ENCODE results near the gene SNX10. TPM values are rescaled to one million over a fixed set of nuclear protein-coding genes. Genes with fewer than 3 reads are reported as not detected.

SNX10 gene
- total RNA-seq, 1 donor from 2014 or later, result 73.8 TPM

GRCh38 chr7:26388256-26388655, 96.6 kb downstream of the SNX10 start:
- peak; percentile 75 for ATAC-seq
- no peaks in the 10 kb centered on the region for H3K9me3 ChIP-seq
- no peaks in the 10 kb centered on the region for H3K4me1 ChIP-seq
- H3K36me3 ChIP-seq, result no peaks in the 10 kb centered on the region
- no peaks in the 10 kb centered on the region for H3K27me3 ChIP-seq
- no peak overlapping the region for H3K27ac ChIP-seq
- intact Hi-C loops (cut with DNase I), result no loop called here
- no peak overlapping the region for H3K4me3 ChIP-seq
- no peak for DNase-seq
- TF ChIP-seq, protein P1, sequence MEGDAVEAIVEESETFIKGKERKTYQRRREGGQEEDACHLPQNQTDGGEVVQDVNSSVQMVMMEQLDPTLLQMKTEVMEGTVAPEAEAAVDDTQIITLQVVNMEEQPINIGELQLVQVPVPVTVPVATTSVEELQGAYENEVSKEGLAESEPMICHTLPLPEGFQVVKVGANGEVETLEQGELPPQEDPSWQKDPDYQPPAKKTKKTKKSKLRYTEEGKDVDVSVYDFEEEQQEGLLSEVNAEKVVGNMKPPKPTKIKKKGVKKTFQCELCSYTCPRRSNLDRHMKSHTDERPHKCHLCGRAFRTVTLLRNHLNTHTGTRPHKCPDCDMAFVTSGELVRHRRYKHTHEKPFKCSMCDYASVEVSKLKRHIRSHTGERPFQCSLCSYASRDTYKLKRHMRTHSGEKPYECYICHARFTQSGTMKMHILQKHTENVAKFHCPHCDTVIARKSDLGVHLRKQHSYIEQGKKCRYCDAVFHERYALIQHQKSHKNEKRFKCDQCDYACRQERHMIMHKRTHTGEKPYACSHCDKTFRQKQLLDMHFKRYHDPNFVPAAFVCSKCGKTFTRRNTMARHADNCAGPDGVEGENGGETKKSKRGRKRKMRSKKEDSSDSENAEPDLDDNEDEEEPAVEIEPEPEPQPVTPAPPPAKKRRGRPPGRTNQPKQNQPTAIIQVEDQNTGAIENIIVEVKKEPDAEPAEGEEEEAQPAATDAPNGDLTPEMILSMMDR (IDR thresholded peaks at IDR 0.05), result no peak

DNA sequence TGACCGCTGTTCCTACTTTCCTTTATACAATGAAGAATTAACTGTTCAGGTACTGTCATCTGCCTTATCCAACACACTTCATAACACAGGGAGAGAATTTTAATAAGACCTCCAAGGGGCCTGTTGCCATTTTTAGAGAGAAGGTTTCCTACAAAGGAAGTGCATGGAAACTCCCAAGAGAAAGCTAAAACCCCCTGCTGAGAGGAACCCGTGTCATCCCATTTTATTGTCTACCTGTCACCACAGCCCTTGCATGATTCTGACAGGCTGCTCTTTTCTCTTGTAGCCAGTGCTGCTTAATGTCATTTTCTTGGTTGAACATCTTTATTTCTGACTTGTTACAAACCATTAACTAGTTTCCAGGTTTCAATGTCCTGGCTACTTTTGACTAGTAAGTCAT, 98.4 kb downstream of the SNX10 start:
- no peak for DNase-seq
- intact Hi-C loops (cut with DNase I), result no loop called here
- TF ChIP-seq, protein P1 (IDR thresholded peaks at IDR 0.05), result no peak

DNA sequence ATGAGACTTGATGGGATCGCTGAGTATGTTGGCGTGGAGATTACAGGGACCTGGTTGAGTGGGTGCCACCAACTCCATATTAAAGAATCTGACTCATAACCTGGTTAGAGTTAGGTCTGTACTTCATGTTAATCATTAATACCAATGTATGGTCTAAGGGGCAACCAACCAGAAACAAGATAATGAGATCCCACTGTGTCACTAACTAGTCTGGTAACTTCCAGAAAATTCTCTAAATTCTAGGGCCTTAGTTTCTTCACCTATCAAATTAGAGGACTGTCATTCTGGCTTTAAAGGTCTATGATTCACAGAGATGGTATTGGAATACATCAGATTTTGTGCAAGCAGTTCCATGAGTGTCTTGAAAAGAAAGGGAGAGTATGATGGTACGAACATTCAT, 102.2 kb downstream of the SNX10 start:
- TF ChIP-seq, protein P1 (IDR thresholded peaks at IDR 0.05), result no peak
- Histone ChIP-seq H3K4me1 (no peaks in the 10 kb centered on the region), H3K27me3 (no peaks in the 10 kb centered on the region), H3K36me3 (no peaks in the 10 kb centered on the region), H3K27ac (no peak overlapping the region), H3K9me3 (no peaks in the 10 kb centered on the region), H3K4me3 (no peak overlapping the region)
- intact Hi-C loops (cut with DNase I), result no loop called here
- no peak for ATAC-seq
- no peak for DNase-seq

More for the DNA sequence above, 98.4 kb downstream of the SNX10 start:
- Histone ChIP-seq H3K27ac (no peak overlapping the region), H3K27me3 (no peaks in the 10 kb centered on the region), H3K4me1 (no peaks in the 10 kb centered on the region), H3K9me3 (no peaks in the 10 kb centered on the region), H3K36me3 (no peaks in the 10 kb centered on the region), H3K4me3 (no peak overlapping the region)
- no peak for ATAC-seq

DNA sequence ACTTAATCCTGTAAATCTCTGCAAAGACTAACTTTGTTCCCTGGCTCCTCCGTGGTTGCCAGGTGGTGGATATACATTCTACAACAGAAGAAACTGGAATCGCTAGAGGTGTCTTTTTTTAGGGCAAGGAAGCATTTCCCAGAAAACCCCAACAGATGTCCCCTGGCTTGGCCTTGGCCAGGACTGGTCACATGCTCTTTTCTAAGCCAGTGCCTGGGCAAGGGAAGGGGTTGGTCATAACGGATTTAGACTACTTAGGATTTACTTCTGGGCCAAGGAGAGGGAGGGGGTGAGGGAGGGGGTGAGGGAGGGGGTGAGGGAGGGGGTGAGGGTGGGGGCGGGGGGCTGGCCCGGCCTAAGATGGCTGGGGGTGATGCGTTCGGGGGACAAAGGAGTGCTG, 105.7 kb downstream of the SNX10 start:
- H3K36me3 ChIP-seq, result no peaks in the 10 kb centered on the region
- no peak for ATAC-seq
- TF ChIP-seq, protein P1 (IDR thresholded peaks at IDR 0.05), result no peak
- H3K4me1 ChIP-seq, result peaks cover 8% of the 10 kb centered on the region
- no peaks in the 10 kb centered on the region for H3K9me3 ChIP-seq
- intact Hi-C loops (cut with DNase I), result no loop called here
- H3K4me3 ChIP-seq, result no peak overlapping the region
- H3K27ac ChIP-seq, result peak overlapping the region; percentile 95
- H3K27me3 ChIP-seq, result no peaks in the 10 kb centered on the region
- no peak for DNase-seq

GRCh38 chr7:26397796-26398426, 106.2 kb downstream of the SNX10 start:
- Histone ChIP-seq H3K9me3 (no peaks in the 10 kb centered on the region), H3K4me3 (peak overlapping the region; percentile 68), H3K4me1 (peaks cover 8% of the 10 kb centered on the region), H3K36me3 (no peaks in the 10 kb centered on the region), H3K27me3 (no peaks in the 10 kb centered on the region), H3K27ac (peak overlapping the region; percentile 95)
- intact Hi-C loops (cut with DNase I), result no loop called here
- ATAC-seq (peak; percentile 62), DNase-seq (no peak)
- TF ChIP-seq, protein P1 (IDR thresholded peaks at IDR 0.05), result no peak

DNA sequence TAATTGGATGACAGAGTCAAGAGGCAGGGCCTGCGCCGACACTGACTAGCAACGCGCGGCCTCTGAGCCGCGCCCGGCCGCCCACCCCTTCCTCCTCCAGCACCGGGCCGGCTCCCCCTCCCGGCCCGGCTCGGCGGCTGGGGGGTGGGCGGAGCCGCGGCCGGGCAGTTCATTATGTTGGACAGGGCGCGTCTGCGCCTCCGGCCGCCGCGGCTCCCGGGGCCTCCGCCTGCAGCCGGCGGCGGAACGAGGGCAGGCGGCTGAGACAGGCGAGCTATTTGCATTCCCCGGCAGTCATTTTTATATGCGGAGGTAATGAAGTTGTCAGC, 106.7 kb downstream of the SNX10 start:
- Histone ChIP-seq H3K4me1 (peaks cover 8% of the 10 kb centered on the region), H3K9me3 (no peaks in the 10 kb centered on the region), H3K4me3 (peak overlapping the region; percentile 68), H3K36me3 (no peaks in the 10 kb centered on the region), H3K27ac (peak overlapping the region; percentile 95), H3K27me3 (no peaks in the 10 kb centered on the region)
- intact Hi-C loops (cut with DNase I), result no loop called here
- TF ChIP-seq, protein P1 (IDR thresholded peaks at IDR 0.05), result no peak
- DNase-seq (peak; percentile 90), ATAC-seq (peak; percentile 95)
